Stomach (tissue), 9 donors: ENCODE results near the gene PRLR. TPM values are rescaled to one million over a fixed set of nuclear protein-coding genes. Genes with fewer than 3 reads are reported as not detected.

Source experiments
- DNase-seq, 2 donors: peaks; one replicate each; pipeline versions ENCODE4 v3.0.0 to v3.0.0-alpha.2; 2013 to 2019
- H3K27ac ChIP-seq, 5 donors: fragments of 200-600 bp in 4 of 5; sonication (generic) in 4 of 5; one replicate each; pipeline ENCODE4 v1.5.1; 2013 to 2019; ENCODE audit warnings: mild to moderate bottlenecking in 1 of 5, moderate library complexity in 1 of 5
- H3K27me3 ChIP-seq, 3 donors: fragments of 200-600 bp; sonication (generic); one replicate each; pipeline ENCODE4 v1.5.1; 2017 to 2019; ENCODE audit warnings: mixed run types in 1 of 3
- H3K36me3 ChIP-seq, 4 donors: fragments of 200-600 bp; sonication (generic); 1 replicate in 3 of 4; 2 replicates in 1 of 4; pipeline ENCODE4 v1.5.1; 2016 to 2019
- H3K4me1 ChIP-seq, 4 donors: fragments of 200-600 bp; sonication (generic); one replicate each; pipeline ENCODE4 v1.5.1; 2016 to 2019
- H3K4me3 ChIP-seq, 4 donors: fragments of 200-600 bp; sonication (generic) in 3 of 4; one replicate each; pipeline ENCODE4 v1.5.1; 2016 to 2019; ENCODE audit warnings: mild to moderate bottlenecking in 1 of 4
- H3K9me3 ChIP-seq, 4 donors: fragments of 200-600 bp; sonication (generic); one replicate each; pipeline ENCODE4 v1.5.1; 2016 to 2019
- CTCF ChIP-seq, 7 experiments: fragments of 450-650 bp in 4 of 7; fragments of 200-600 bp in 3 of 7; sonication (generic) in 3 of 7; IDR thresholded peaks; one replicate each; pipeline ENCODE4 v1.5.1; 2016 to 2019; ENCODE audit warnings: antibody characterized with exemption in 7 of 7, control low read depth in 2 of 7, mild to moderate bottlenecking in 1 of 7
- EP300 ChIP-seq: sonication (generic); formaldehyde crosslinking; IDR thresholded peaks from one replicate; pipeline ENCODE4 v1.6.1; 2017; ENCODE audit warnings: antibody characterized with exemption
- POLR2A ChIP-seq, 4 donors: fragments of 450-650 bp; IDR thresholded peaks; one replicate each; pipeline ENCODE4 v1.6.1; 2016; ENCODE audit warnings: antibody characterized with exemption in 4 of 4, control low read depth in 2 of 4, mild to moderate bottlenecking in 1 of 4, moderate library complexity in 1 of 4
- POLR2AphosphoS5 ChIP-seq, 3 donors: sonication (generic); formaldehyde crosslinking; IDR thresholded peaks; one replicate each; pipeline ENCODE4 v1.6.1; 2016; ENCODE audit warnings: antibody characterized with exemption in 3 of 3
- WGBS, 5 donors: extraction: QIAGEN DNeasy Blood & Tissue Kit in 3 of 5; methylation state at CpG; one replicate each; pipeline versions ENCODE4 v1.1.5 to v1.1.7; 2013 to 2018; 5-methylcytosine and 5-hydroxymethylcytosine counted together
- intact Hi-C: fragments of 100-400 bp; cut with DNase I; formaldehyde crosslinking; loops from one replicate; pipeline ENCODE4 v1.15.1; 2023; ENCODE audit warnings: low total_unique reads
- polyA plus RNA-seq, 3 donors: library from polyadenylated mRNA; stranded (reverse); fragments of 200-250 nt; gene quantifications; one replicate each; pipeline ENCODE4 v1.2.3, GENCODE V29; 2013
- total RNA-seq, 5 donors: library from RNA; depleted of rRNA; stranded (reverse); fragments of >200 nt; gene quantifications; one replicate each; pipeline versions ENCODE4 v1.1.0 to v1.2.3, GENCODE V29; 2014 to 2016
- donor health status: healthy with polysubstance abuse.
- donor health status: Bipolar disorder and iron deficiency.
- donor health status: healthy.

Gene PRLR
- total and polyA plus RNA-seq, 8 donors = 0.56 to 33.2 (median 4.5) TPM; not detected in 1

GRCh38 chr5:35001842-35002241 lies 228.4 kb downstream of the PRLR start:
- 51 to 88% (median 79%) methylated on average over 3 of the region's 3 CpGs for WGBS, 5 donors
- TF ChIP-seq CTCF (IDR thresholded peaks at IDR 0.05) (no peak), POLR2A (IDR thresholded peaks at IDR 0.05) (no peak), POLR2AphosphoS5 (IDR thresholded peaks at IDR 0.05) (no peak), EP300 (no peak)
- Histone ChIP-seq H3K27me3 (peaks cover 0 to 27% (median 0%) of the 10 kb centered on the region in 3 donors), H3K4me1 (peaks cover 0 to 6% (median 3%) of the 10 kb centered on the region in 4 donors), H3K4me3 (no peak overlapping the region), H3K36me3 (no peaks in the 10 kb centered on the region), H3K9me3 (no peaks in the 10 kb centered on the region), H3K27ac (no peak overlapping the region)
- no peak for DNase-seq
- intact Hi-C loops = no loop called here

Other genes with a start within 250 kb of the PRLR start
- under 1 TPM in 1 of 5 donors, not detected in 4; 0.73 TPM for gene AGXT2, start 182.5 kb downstream of the PRLR start, total RNA-seq
- not detected for gene AGXT2, start 182.5 kb downstream of the PRLR start, polyA plus RNA-seq